SU-DHL-6 (cell line): Measurements from ENCODE around the gene GAMT.

ENCODE experiments used
- H2AFZ ChIP-seq: fragments of 200-600 bp; sonication (generic); 2 replicates; pipeline ENCODE4 v1.6.1; 2014; ENCODE audit warnings: low read depth, mild to moderate bottlenecking, moderate library complexity, mixed read lengths, antibody characterized with exemption, low read length; ENCODE audit not compliant: severe bottlenecking
- H3F3A ChIP-seq: fragments of 200-600 bp; shearing (Covaris generic); 2 replicates; pipeline ENCODE4 v1.6.0; 2016; ENCODE audit warnings: antibody characterized with exemption, mild to moderate bottlenecking; ENCODE audit not compliant: insufficient read depth
- H3K27ac ChIP-seq: fragments of 200-600 bp; sonication (generic); 2 replicates; pipeline ENCODE4 v1.5.1; 2016; ENCODE audit warnings: low read depth, mild to moderate bottlenecking, low read length, moderate library complexity, mixed read lengths
- H3K27me3 ChIP-seq: fragments of 200-600 bp; sonication (generic), shearing (Covaris generic); 2 replicates; pipeline ENCODE4 v1.6.0; 2014; ENCODE audit warnings: mild to moderate bottlenecking, low read length
- H3K36me3 ChIP-seq: fragments of 200-600 bp; sonication (generic); 2 replicates; pipeline ENCODE4 v1.6.1; 2014; ENCODE audit warnings: mild to moderate bottlenecking, low read length, mixed read lengths
- H3K4me2 ChIP-seq: fragments of 300-600, 200-600 bp; shearing (Covaris generic), sonication (generic); 2 replicates; pipeline ENCODE4 v1.6.0; 2014; ENCODE audit warnings: low read length, low read depth, mild to moderate bottlenecking; ENCODE audit not compliant: poor library complexity, severe bottlenecking
- H3K4me3 ChIP-seq: fragments of 200-600 bp; sonication (generic); 2 replicates; pipeline ENCODE4 v1.5.1; 2014; ENCODE audit warnings: antibody characterized with exemption, low read length, mild to moderate bottlenecking, mixed read lengths; ENCODE audit not compliant: insufficient read depth, poor library complexity, severe bottlenecking
- H3K79me2 ChIP-seq: fragments of 200-600 bp; sonication (generic); 2 replicates; pipeline ENCODE4 v1.6.1; 2014; ENCODE audit warnings: mild to moderate bottlenecking, low read length, moderate library complexity; ENCODE audit not compliant: insufficient read depth
- H3K9ac ChIP-seq: fragments of 200-600 bp; sonication (generic); 2 replicates; pipeline ENCODE4 v1.7.0; 2014; ENCODE audit warnings: mild to moderate bottlenecking, low read length
- H3K9me2 ChIP-seq: fragments of 200-600 bp; sonication (generic); replicated peaks from 2 replicates; pipeline ENCODE4 v1.6.1; 2014; ENCODE audit warnings: low read length; ENCODE audit not compliant: insufficient read depth
- H3K9me3 ChIP-seq: fragments of 200-600 bp; sonication (generic); 2 replicates; pipeline ENCODE4 v1.6.1; 2014; ENCODE audit warnings: low read length, mixed read lengths; ENCODE audit not compliant: insufficient read depth
- H4K20me1 ChIP-seq: fragments of 200-600 bp; sonication (generic); 2 replicates; pipeline ENCODE4 v1.6.1; 2014; ENCODE audit warnings: low read depth, mild to moderate bottlenecking, antibody characterized with exemption, low read length, moderate library complexity, mixed read lengths
- CTCF ChIP-seq: fragments of 200-600 bp; sonication (generic); IDR thresholded peaks from one replicate; pipeline ENCODE4 v1.5.1; 2017; ENCODE audit warnings: antibody characterized with exemption, mild to moderate bottlenecking, low read length, moderate library complexity; ENCODE audit not compliant: insufficient read depth, poor library complexity, severe bottlenecking
- EZH2phosphoT487 ChIP-seq: fragments of 200-600 bp; sonication (generic), shearing (Covaris generic); conservative IDR thresholded peaks from 2 replicates; pipeline ENCODE4 v1.6.1; 2018; ENCODE audit warnings: mild to moderate bottlenecking, antibody characterized with exemption, low read length, moderate library complexity, mixed read lengths

GAMT gene

GRCh38 chr19:1355568-1356507, 45.5 kb downstream of the GAMT start:
- no peak overlapping the region for H3K27ac ChIP-seq
- H3K79me2 ChIP-seq = no peaks in the 10 kb centered on the region; the same call in 1 of the 2 replicates
- no peaks in the 10 kb centered on the region for H3F3A ChIP-seq
- TF ChIP-seq CTCF = no peak
- TF ChIP-seq EZH2phosphoT487 = no peak
- peak overlapping the region; percentile 62 for H2AFZ ChIP-seq
- 0 out of 2 replicates have a peak, but pooled peaks cover 7% of the 10 kb centered on the region for H3K36me3 ChIP-seq
- H3K4me2 ChIP-seq = peak overlapping the region; percentile 79
- H3K9ac ChIP-seq = peak overlapping the region; percentile 79
- no peaks in the 10 kb centered on the region for H3K9me2 ChIP-seq
- no peaks in the 10 kb centered on the region for H4K20me1 ChIP-seq
- H3K4me3 ChIP-seq = peak overlapping the region; percentile 84
- no peaks in the 10 kb centered on the region for H3K9me3 ChIP-seq
- no peaks in the 10 kb centered on the region for H3K27me3 ChIP-seq

- H3K27me3 ChIP-seq = no peaks in the 10 kb centered on the region
- peak overlapping the region; percentile 79 for H3K9ac ChIP-seq
- H4K20me1 ChIP-seq = no peaks in the 10 kb centered on the region
- H3K36me3 ChIP-seq = 0 out of 2 replicates have a peak, but pooled peaks cover 7% of the 10 kb centered on the region
- TF ChIP-seq EZH2phosphoT487 (no peak), CTCF (no peak)
- peak overlapping the region; percentile 84 for H3K4me3 ChIP-seq
- no peaks in the 10 kb centered on the region for H3K9me2 ChIP-seq
- H3K79me2 ChIP-seq = no peaks in the 10 kb centered on the region; the same call in 1 of the 2 replicates
- peak overlapping the region; percentile 79 for H3K4me2 ChIP-seq
- H2AFZ ChIP-seq = peak overlapping the region; percentile 62
- no peaks in the 10 kb centered on the region for H3K9me3 ChIP-seq
- H3K27ac ChIP-seq = no peak overlapping the region
- H3F3A ChIP-seq = no peaks in the 10 kb centered on the region
Observed at GRCh38 chr19:1354970-1355567, 46.3 kb downstream of the GAMT start.

- H3F3A ChIP-seq = no peaks in the 10 kb centered on the region
- H3K36me3 ChIP-seq = 0 out of 2 replicates have a peak, but pooled peaks cover 4% of the 10 kb centered on the region
- no peak overlapping the region for H3K27ac ChIP-seq
- no peaks in the 10 kb centered on the region; the same call in 1 of the 2 replicates for H3K79me2 ChIP-seq
- H3K4me2 ChIP-seq = no peak overlapping the region
- no peak overlapping the region for H3K9ac ChIP-seq
- H3K9me3 ChIP-seq = no peaks in the 10 kb centered on the region
- no peaks in the 10 kb centered on the region for H4K20me1 ChIP-seq
- H3K27me3 ChIP-seq = no peaks in the 10 kb centered on the region
- no peaks in the 10 kb centered on the region for H3K9me2 ChIP-seq
- TF ChIP-seq CTCF = no peak
- no peak for TF ChIP-seq EZH2phosphoT487
- no peak overlapping the region for H2AFZ ChIP-seq
- no peak overlapping the region for H3K4me3 ChIP-seq
Observed at GRCh38 chr19:1353144-1353543, 48.2 kb downstream of the GAMT start.
